Neural cell (in vitro differentiated cells): ENCODE results near the gene ATP13A3.

Experiments
- EP300 ChIP-seq: fragments of 450-650 bp; conservative IDR thresholded peaks from 2 replicates; pipeline ENCODE4 v1.6.1; 2014; ENCODE audit warnings: antibody characterized with exemption, mild to moderate bottlenecking, moderate library complexity; ENCODE audit not compliant: poor library complexity, severe bottlenecking
- EZH2 ChIP-seq: fragments of 200-600, 300-800 bp; shearing (Covaris generic), sonication (generic); IDR thresholded peaks from 2 replicates; pipeline ENCODE4 v1.6.1; 2014; ENCODE audit warnings: antibody characterized with exemption, low read length, borderline replicate concordance, mild to moderate bottlenecking; ENCODE audit not compliant: insufficient read depth, poor library complexity, severe bottlenecking
- MXI1 ChIP-seq: fragments of 450-650 bp; conservative IDR thresholded peaks from 2 replicates; pipeline ENCODE4 v1.6.1; 2014; ENCODE audit warnings: antibody characterized with exemption, mild to moderate bottlenecking; ENCODE audit not compliant: poor library complexity, severe bottlenecking
- POLR2AphosphoS5 ChIP-seq: IDR thresholded peaks from 2 replicates; pipeline ENCODE4 v1.6.1; 2012
- RAD21 ChIP-seq: fragments of 450-650 bp; conservative IDR thresholded peaks from 2 replicates; pipeline ENCODE4 v1.6.1; 2014; ENCODE audit warnings: antibody characterized with exemption, mild to moderate bottlenecking, moderate library complexity
- SMC3 ChIP-seq: fragments of 450-650 bp; conservative IDR thresholded peaks from 2 replicates; pipeline ENCODE4 v1.6.1; 2014; ENCODE audit warnings: antibody characterized with exemption, mild to moderate bottlenecking, moderate library complexity; ENCODE audit not compliant: poor library complexity
- TAF1 ChIP-seq: IDR thresholded peaks from 2 replicates; pipeline ENCODE4 v1.6.1; 2012; ENCODE audit warnings: low read depth
- TF ChIP-seq, protein P1 (sequence below): fragments of 450-650 bp; IDR thresholded peaks from 2 replicates; pipeline ENCODE4 v1.5.1; 2014; ENCODE audit warnings: antibody characterized with exemption, mild to moderate bottlenecking, moderate library complexity; ENCODE audit not compliant: poor library complexity, severe bottlenecking
- TF ChIP-seq, protein P2 (sequence below): IDR thresholded peaks from 2 replicates; pipeline ENCODE4 v1.6.1; 2012; ENCODE audit warnings: borderline replicate concordance

- TF ChIP-seq, protein P1, sequence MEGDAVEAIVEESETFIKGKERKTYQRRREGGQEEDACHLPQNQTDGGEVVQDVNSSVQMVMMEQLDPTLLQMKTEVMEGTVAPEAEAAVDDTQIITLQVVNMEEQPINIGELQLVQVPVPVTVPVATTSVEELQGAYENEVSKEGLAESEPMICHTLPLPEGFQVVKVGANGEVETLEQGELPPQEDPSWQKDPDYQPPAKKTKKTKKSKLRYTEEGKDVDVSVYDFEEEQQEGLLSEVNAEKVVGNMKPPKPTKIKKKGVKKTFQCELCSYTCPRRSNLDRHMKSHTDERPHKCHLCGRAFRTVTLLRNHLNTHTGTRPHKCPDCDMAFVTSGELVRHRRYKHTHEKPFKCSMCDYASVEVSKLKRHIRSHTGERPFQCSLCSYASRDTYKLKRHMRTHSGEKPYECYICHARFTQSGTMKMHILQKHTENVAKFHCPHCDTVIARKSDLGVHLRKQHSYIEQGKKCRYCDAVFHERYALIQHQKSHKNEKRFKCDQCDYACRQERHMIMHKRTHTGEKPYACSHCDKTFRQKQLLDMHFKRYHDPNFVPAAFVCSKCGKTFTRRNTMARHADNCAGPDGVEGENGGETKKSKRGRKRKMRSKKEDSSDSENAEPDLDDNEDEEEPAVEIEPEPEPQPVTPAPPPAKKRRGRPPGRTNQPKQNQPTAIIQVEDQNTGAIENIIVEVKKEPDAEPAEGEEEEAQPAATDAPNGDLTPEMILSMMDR: no peak
- TF ChIP-seq SMC3: no peak
- TF ChIP-seq RAD21: no peak
- TF ChIP-seq EP300: no peak
- TF ChIP-seq MXI1: no peak
- no peak for TF ChIP-seq EZH2
- no peak for TF ChIP-seq TAF1
- TF ChIP-seq, protein P2, sequence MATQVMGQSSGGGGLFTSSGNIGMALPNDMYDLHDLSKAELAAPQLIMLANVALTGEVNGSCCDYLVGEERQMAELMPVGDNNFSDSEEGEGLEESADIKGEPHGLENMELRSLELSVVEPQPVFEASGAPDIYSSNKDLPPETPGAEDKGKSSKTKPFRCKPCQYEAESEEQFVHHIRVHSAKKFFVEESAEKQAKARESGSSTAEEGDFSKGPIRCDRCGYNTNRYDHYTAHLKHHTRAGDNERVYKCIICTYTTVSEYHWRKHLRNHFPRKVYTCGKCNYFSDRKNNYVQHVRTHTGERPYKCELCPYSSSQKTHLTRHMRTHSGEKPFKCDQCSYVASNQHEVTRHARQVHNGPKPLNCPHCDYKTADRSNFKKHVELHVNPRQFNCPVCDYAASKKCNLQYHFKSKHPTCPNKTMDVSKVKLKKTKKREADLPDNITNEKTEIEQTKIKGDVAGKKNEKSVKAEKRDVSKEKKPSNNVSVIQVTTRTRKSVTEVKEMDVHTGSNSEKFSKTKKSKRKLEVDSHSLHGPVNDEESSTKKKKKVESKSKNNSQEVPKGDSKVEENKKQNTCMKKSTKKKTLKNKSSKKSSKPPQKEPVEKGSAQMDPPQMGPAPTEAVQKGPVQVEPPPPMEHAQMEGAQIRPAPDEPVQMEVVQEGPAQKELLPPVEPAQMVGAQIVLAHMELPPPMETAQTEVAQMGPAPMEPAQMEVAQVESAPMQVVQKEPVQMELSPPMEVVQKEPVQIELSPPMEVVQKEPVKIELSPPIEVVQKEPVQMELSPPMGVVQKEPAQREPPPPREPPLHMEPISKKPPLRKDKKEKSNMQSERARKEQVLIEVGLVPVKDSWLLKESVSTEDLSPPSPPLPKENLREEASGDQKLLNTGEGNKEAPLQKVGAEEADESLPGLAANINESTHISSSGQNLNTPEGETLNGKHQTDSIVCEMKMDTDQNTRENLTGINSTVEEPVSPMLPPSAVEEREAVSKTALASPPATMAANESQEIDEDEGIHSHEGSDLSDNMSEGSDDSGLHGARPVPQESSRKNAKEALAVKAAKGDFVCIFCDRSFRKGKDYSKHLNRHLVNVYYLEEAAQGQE: no peak
- no peak for TF ChIP-seq POLR2AphosphoS5
Measured at GRCh38 chr3:194370753-194371152, 116.0 kb downstream of the ATP13A3 start.
